ENCODE results near the gene PTPN7. TPM values are rescaled to one million over a fixed set of nuclear protein-coding genes. Genes with fewer than 3 reads are reported as not detected.

PTPN7 gene
- total and polyA plus RNA-seq, 2 donors (not counting 3 experiments of a cell fraction or from before 2014, with no cell fraction given) = 0.86 to 1.8 TPM

DNA sequence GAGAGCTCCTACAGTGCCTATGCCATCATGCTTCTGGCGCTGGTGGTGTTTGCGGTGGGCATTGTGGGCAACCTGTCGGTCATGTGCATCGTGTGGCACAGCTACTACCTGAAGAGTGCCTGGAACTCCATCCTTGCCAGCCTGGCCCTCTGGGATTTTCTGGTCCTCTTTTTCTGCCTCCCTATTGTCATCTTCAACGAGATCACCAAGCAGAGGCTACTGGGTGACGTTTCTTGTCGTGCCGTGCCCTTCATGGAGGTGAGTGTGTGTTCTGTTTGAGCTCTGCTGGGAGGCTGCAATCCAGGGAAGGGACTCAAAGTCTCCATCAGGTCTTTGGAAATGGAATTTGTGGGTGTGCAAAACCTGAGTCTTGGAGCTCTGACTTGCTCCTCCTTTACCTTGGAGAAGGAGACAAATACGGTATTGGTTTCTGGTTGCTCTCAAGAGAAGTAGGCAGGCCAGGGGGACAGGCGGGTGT, 37.0 kb downstream of the PTPN7 start:
- Histone ChIP-seq H3K4me1 (ENCODE audit: control insufficient read depth, extremely low read depth, insufficient read depth, low read length) (no peaks in the 10 kb centered on the region), H3K4me2 (ENCODE audit: insufficient read depth, low read length) (no peak overlapping the region), H3K9me1 (replicated peaks; ENCODE audit: control insufficient read depth, extremely low read depth, insufficient read depth, low read length) (no peaks in the 10 kb centered on the region), H3K36me3 (ENCODE audit: control insufficient read depth in 2 of 2, extremely low read depth in 1 of 2, insufficient read depth in 2 of 2, low read length in 2 of 2) (no peaks in the 10 kb centered on the region), H4K20me1 (replicated peaks; ENCODE audit: control insufficient read depth, extremely low read depth, insufficient read depth, low read length) (no peaks in the 10 kb centered on the region), H3K9me3 (replicated peaks; ENCODE audit: control insufficient read depth, insufficient read depth, low read length) (no peaks in the 10 kb centered on the region), H3K9ac (replicated peaks; ENCODE audit: extremely low read depth, insufficient read depth, low read length) (no peak overlapping the region), H3K27me3 (ENCODE audit: control insufficient read depth in 2 of 2, insufficient read depth in 2 of 2, low read length in 2 of 2) (peaks cover 4 to 10% of the 10 kb centered on the region in 2 experiments), H3K79me2 (ENCODE audit: control insufficient read depth, insufficient read depth, low read length) (no peaks in the 10 kb centered on the region), H2AFZ (ENCODE audit: low read depth, low read length) (no peak overlapping the region), H3K27ac (ENCODE audit: insufficient read depth, low read depth, low read length) (no peak overlapping the region), H3K4me3 (replicated peaks in 1 of 3; ENCODE audit: insufficient read depth in 1 of 3, low read depth in 1 of 3, low read length in 3 of 3) (no peak overlapping the region)
- no TSS peak for BruUV-seq (replicated peaks)
- no peak for DNase-seq (ENCODE audit: low read depth, low spot score)
- no peak for FAIRE-seq
- dilution Hi-C loops (cut with MboI; ENCODE audit: extremely low pct_ligation_motif_present, low sequenced_read_pairs) = no loop called here
- ChIA-PET POLR2A (no interaction called here), CTCF (interaction anchor here (1.3 to 7.2 kb wide), 7 partner anchors 8 to 228 kb away, joined by 3 to 102 read pairs (median 4); partner anchors contain the start of gene ELF3)
- no peak for TF ChIP-seq EZH2 (IDR thresholded peaks at IDR 0.05; ENCODE audit: borderline replicate concordance, low read depth, low read length, severe bottlenecking)
- no peak for TF ChIP-seq FOS (IDR thresholded peaks at IDR 0.05; ENCODE audit: borderline replicate concordance, insufficient read depth, low read length)
- TF ChIP-seq, protein P1, sequence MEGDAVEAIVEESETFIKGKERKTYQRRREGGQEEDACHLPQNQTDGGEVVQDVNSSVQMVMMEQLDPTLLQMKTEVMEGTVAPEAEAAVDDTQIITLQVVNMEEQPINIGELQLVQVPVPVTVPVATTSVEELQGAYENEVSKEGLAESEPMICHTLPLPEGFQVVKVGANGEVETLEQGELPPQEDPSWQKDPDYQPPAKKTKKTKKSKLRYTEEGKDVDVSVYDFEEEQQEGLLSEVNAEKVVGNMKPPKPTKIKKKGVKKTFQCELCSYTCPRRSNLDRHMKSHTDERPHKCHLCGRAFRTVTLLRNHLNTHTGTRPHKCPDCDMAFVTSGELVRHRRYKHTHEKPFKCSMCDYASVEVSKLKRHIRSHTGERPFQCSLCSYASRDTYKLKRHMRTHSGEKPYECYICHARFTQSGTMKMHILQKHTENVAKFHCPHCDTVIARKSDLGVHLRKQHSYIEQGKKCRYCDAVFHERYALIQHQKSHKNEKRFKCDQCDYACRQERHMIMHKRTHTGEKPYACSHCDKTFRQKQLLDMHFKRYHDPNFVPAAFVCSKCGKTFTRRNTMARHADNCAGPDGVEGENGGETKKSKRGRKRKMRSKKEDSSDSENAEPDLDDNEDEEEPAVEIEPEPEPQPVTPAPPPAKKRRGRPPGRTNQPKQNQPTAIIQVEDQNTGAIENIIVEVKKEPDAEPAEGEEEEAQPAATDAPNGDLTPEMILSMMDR (IDR thresholded peaks at IDR 0.05; ENCODE audit: extremely low read depth in 1 of 2, insufficient read depth in 1 of 2, low read depth in 1 of 2, low read length in 2 of 2) = no peak
- no peak for TF ChIP-seq JUN (IDR thresholded peaks at IDR 0.05; ENCODE audit: borderline replicate concordance, insufficient read depth, insufficient read length, low read depth)
- no peak for TF ChIP-seq MYC (IDR thresholded peaks at IDR 0.05; ENCODE audit: low read depth, low read length)
- no peak for TF ChIP-seq MAX (IDR thresholded peaks at IDR 0.05; ENCODE audit: insufficient read depth, insufficient read length)
- no peak for TF ChIP-seq GATA2 (IDR thresholded peaks at IDR 0.05; ENCODE audit: insufficient read depth, insufficient read length, low read depth, low read length)
- TF ChIP-seq POLR2A (IDR thresholded peaks at IDR 0.05; ENCODE audit: low read depth, low read length) = no peak
- TF ChIP-seq POLR2AphosphoS5 (IDR thresholded peaks at IDR 0.05; ENCODE audit: insufficient read depth, low read depth, low read length) = no peak
- intact Hi-C loops (cut with micrococcal nuclease) = no loop called here

All from endothelial cell of umbilical vein (primary cell).